H7 (cell line): ENCODE measurements around the gene HSD17B1. TPM values are rescaled to one million over a fixed set of nuclear protein-coding genes. Genes with fewer than 3 reads are reported as not detected.
"Not testable (repeated sequence)": the region's sequence is repeated elsewhere in the genome, so short reads cannot be mapped to it uniquely, and the experiment has no call there.

Experiments used
- DNase-seq: peaks from one replicate; pipeline ENCODE4 v3.0.0; 2012
- H3K27me3 ChIP-seq: 2 replicates; pipeline ENCODE4 v1.6.0; 2011; ENCODE audit warnings: mild to moderate bottlenecking, low read length; ENCODE audit not compliant: control insufficient read depth, insufficient read depth
- H3K36me3 ChIP-seq: replicated peaks from 2 replicates; pipeline ENCODE4 v1.5.1; 2011; ENCODE audit warnings: low read length; ENCODE audit not compliant: control insufficient read depth, insufficient read depth
- H3K4me3 ChIP-seq: 2 replicates; pipeline ENCODE4 v1.5.1; 2011; ENCODE audit warnings: low read depth, mild to moderate bottlenecking, control low read depth, low read length, moderate library complexity; ENCODE audit not compliant: insufficient read depth
- total RNA-seq: library from RNA; depleted of rRNA; stranded (reverse); fragments of >200 nt; shearing (Covaris generic); gene quantifications from 2 replicates; pipeline ENCODE4 v1.2.3, GENCODE V29; 2014

The HSD17B1 gene
- total RNA-seq, 1 experiment from 2014 or later = 2.9 TPM

- H3K4me3 ChIP-seq = peak within 1 kb of the TSS; percentile 45
- H3K27me3 ChIP-seq = peaks cover 8% of the 10 kb centered on the region
- H3K36me3 ChIP-seq = peaks cover 3% of the 10 kb centered on the region
- DNase-seq = peak; percentile 100
Observed at GRCh38 chr17:42536048-42536371, 16.7 kb upstream of the HSD17B1 start, which contains the start of gene NAGLU. NAGLU (plus strand) TSS chr17:42536241; CDS start chr17:42536273, 32 bp downstream.

GRCh38 chr17:42536372-42537155 lies 16.2 kb upstream of the HSD17B1 start:
- DNase-seq = peak; percentile 99
- Histone ChIP-seq H3K36me3 (peaks cover 3% of the 10 kb centered on the region), H3K4me3 (peak overlapping the region; percentile 45)

GRCh38 chr17:42537156-42537805 lies 15.4 kb upstream of the HSD17B1 start:
- peak overlapping the region; percentile 45 for H3K4me3 ChIP-seq
- H3K36me3 ChIP-seq = peaks cover 3% of the 10 kb centered on the region
- peak; percentile 81 for DNase-seq
- H3K27me3 ChIP-seq = peaks cover under 1% of the 10 kb centered on the region; the same call in 1 of the 2 replicates

More at GRCh38 chr17:42536372-42537155, 16.2 kb upstream of the HSD17B1 start:
- H3K27me3 ChIP-seq = peaks cover 2% of the 10 kb centered on the region; the same call in 1 of the 2 replicates

- Histone ChIP-seq H3K36me3 (peaks cover 3% of the 10 kb centered on the region), H3K4me3 (no peak overlapping the region), H3K27me3 (no peaks in the 10 kb centered on the region)
- peak; percentile 34 for DNase-seq
Observed at GRCh38 chr17:42537826-42538451, 14.8 kb upstream of the HSD17B1 start.

- peak; percentile 24 for DNase-seq
- no peak overlapping the region for H3K4me3 ChIP-seq
- H3K27me3 ChIP-seq = no peaks in the 10 kb centered on the region
- peaks cover 3% of the 10 kb centered on the region for H3K36me3 ChIP-seq
Observed at GRCh38 chr17:42538482-42538881, 14.2 kb upstream of the HSD17B1 start.

DNA sequence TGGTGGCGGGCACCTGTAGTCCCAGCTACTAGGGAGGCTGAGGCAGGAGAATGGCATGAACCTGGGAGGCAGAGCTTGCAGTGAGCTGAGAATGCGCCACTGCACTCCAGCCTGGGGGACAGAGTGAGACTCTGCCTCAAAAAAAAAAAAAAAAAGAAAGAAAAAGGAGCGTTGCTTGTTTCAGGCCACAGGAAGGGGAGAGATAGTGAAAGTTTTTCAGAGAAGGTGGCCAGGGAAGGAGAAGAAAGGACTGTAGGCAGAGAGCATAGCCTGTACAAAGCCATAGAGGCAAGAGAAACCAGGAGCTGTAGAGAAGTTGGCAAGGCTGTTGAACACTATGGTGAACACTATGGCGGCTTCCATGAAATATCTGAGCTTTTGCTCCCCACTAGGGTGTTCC lies 12.2 kb upstream of the HSD17B1 start:
- H3K4me3 ChIP-seq, H3K36me3 ChIP-seq, DNase-seq, H3K27me3 ChIP-seq: not testable (repeated sequence)

DNA sequence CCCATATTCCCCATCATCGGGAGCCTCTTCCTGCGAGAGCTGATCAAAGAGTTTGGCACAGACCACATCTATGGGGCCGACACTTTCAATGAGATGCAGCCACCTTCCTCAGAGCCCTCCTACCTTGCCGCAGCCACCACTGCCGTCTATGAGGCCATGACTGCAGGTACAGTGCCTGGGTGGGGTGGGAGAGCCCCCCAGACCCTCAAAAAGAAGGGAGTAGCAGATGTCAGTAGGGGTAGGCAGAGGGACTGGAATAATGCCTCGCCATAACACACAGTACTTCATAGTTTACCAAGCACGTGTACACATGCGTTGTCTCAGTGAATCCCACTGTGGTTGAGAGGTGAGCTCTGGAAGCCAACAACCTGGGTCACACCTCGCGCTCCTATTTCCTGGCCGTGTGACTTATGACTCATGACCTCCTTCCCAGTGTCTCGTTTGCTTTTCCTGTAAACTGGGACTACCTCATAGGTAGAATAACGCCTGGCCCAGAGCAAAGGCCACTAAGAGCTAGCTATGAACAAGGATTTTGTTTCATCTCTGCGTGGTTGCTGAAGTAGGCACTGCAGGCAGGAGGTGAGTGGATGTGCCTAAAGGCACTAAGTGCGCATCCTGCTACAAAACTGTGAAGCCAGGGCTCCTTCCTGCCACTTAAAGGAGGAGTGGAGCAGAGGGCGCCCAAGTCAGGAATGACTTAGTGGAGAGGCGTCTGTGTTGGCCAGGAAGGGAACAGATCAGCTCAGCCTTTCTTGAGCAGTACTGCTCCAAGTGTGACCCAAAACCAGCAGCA lies 11.5 kb upstream of the HSD17B1 start:
- H3K36me3 ChIP-seq = peaks cover 3% of the 10 kb centered on the region
- no peak for DNase-seq
- H3K4me3 ChIP-seq = no peak overlapping the region
- H3K27me3 ChIP-seq = no peaks in the 10 kb centered on the region

DNA sequence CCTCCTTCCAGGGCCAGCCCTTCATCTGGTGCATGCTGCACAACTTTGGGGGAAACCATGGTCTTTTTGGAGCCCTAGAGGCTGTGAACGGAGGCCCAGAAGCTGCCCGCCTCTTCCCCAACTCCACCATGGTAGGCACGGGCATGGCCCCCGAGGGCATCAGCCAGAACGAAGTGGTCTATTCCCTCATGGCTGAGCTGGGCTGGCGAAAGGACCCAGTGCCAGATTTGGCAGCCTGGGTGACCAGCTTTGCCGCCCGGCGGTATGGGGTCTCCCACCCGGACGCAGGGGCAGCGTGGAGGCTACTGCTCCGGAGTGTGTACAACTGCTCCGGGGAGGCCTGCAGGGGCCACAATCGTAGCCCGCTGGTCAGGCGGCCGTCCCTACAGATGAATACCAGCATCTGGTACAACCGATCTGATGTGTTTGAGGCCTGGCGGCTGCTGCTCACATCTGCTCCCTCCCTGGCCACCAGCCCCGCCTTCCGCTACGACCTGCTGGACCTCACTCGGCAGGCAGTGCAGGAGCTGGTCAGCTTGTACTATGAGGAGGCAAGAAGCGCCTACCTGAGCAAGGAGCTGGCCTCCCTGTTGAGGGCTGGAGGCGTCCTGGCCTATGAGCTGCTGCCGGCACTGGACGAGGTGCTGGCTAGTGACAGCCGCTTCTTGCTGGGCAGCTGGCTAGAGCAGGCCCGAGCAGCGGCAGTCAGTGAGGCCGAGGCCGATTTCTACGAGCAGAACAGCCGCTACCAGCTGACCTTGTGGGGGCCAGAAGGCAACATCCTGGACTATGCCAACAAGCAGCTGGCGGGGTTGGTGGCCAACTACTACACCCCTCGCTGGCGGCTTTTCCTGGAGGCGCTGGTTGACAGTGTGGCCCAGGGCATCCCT lies 9.3 kb upstream of the HSD17B1 start:
- no peak overlapping the region for H3K4me3 ChIP-seq
- peak; percentile 45 for DNase-seq
- H3K36me3 ChIP-seq = peaks cover 3% of the 10 kb centered on the region
- no peaks in the 10 kb centered on the region for H3K27me3 ChIP-seq

GRCh38 chr17:42544874-42545283 lies 7.8 kb upstream of the HSD17B1 start:
- Histone ChIP-seq H3K4me3 (no peak overlapping the region), H3K36me3 (no peaks in the 10 kb centered on the region; the same call in 1 of the 2 replicates), H3K27me3 (no peaks in the 10 kb centered on the region)
- DNase-seq = no peak

DNA sequence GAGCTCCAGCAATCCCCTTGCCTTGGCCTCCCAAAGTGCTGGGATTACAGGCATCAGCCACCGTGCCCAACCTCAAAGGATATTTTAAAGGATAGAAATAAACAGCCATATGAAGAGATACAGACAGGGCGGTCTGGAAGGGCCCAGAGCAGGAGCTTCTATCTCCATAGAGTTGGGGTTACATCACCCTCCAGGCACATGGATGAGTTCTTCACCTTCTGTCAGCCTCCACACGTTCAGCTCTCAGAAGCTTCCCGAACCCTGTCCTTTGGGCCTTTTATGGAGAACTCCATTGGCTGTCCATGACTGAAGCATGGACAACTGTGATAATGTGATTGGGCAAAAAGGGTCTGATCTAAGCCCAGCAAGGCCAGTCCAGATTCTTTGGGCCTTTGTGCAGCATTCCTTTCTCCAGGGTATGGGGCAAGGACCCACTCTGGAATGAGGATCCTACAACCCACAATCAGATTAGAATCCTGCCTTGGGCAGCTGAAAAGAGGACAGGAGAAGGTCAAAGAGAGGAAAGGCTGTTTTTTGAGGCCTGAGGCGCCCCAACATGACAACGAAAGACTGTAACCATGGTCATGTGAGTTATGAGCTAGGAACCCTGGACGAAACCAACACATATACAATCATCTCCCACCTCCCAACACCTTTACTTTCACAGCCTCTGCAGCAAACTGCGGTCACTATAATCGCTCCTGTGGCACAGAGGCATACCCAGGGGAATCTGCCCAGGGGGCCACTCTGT lies 6.8 kb upstream of the HSD17B1 start:
- H3K36me3 ChIP-seq, H3K27me3 ChIP-seq, H3K4me3 ChIP-seq, DNase-seq: not testable (repeated sequence)

DNA sequence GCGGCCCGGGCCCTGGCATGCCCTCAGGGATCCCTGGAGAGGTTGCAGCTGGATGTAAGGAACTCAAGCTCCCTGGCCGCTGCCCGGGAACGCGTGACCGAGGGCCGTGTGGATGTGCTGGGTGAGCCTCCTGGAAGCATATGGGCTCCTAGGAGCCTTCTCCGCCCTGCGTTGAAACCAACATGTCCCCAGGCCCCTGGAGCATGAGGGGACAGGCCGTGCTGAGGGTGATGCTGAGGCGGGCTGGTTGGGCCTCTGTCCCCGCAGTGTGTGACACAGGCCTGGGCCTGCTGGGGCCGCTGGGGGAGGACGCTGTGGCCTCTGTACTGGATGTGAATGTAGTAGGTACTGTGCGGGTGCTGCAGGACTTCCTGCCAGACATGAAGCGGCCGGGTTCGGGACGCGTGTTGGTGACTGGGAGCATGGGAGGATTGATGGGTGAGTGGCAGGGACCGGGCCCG lies 5.7 kb upstream of the HSD17B1 start:
- DNase-seq = peak; percentile 52
- no peak overlapping the region for H3K4me3 ChIP-seq
- H3K27me3 ChIP-seq = no peaks in the 10 kb centered on the region
- no peaks in the 10 kb centered on the region for H3K36me3 ChIP-seq

- H3K36me3 ChIP-seq = no peaks in the 10 kb centered on the region
- H3K4me3 ChIP-seq = peak overlapping the region; percentile 50; the same call in 1 of the 2 replicates
- no peak for DNase-seq
- H3K27me3 ChIP-seq = no peaks in the 10 kb centered on the region
Observed at GRCh38 chr17:42547698-42548069, 5.0 kb upstream of the HSD17B1 start.
